Measurements from ENCODE around the gene VIPR2. TPM values are rescaled to one million over a fixed set of nuclear protein-coding genes. Genes with fewer than 3 reads are reported as not detected.
A peak's percentile ranks its signal among the peaks of the same experiment; 100 is the strongest.
"Not testable (repeated sequence)": the region's sequence is repeated elsewhere in the genome, so short reads cannot be mapped to it uniquely, and the experiment has no call there.

The VIPR2 gene
- total RNA-seq, 1 donor from 2014 or later, result 2.0 TPM

- no peak for DNase-seq (ENCODE audit: low spot score)
- intact Hi-C loops (cut with DNase I), result no loop called here
- ATAC-seq, result no peak
Observed at GRCh38 chr7:159142199-159142598, 2.5 kb downstream of the VIPR2 start.

DNA sequence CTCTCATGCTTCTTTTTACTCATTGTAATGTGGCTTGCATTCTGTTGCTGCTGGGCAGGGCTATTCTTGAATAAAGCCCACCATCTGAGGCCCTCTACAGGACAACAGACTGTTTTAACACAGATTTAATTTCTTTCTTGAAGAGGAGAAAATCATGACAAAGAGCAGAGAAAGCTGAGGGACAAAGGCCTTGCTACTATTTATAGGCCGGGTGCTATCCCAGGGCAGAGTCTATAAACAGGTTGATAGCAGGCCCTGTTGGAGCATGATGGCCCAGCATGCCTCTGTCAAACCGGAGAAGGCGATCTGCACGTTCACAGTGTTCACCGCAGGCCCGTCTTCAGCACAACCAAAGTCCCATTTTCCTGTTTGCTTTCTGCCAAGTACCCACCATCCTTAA lies 3.0 kb downstream of the VIPR2 start:
- DNase-seq (ENCODE audit: low spot score) (no peak), ATAC-seq (no peak)
- intact Hi-C loops (cut with DNase I), result no loop called here

DNA sequence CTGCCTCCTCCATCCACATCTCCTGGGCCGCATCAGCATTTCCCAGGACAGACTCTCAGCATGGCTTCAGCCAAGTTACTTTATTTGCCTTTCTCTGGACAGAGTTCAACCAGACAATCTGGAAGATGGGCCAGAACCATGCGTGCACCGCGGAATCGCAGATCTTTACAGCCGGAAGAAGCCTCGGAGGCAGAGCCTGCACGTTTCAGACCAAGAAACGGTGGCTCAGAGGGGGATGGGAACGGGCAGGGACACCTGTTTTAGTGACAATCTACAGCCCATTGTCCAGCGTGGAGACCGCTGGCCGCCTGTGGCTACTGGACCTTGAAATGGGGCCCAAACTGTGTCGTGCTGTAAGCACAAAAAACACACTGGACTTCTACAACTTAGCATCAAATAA lies 3.5 kb downstream of the VIPR2 start:
- ATAC-seq (no peak), DNase-seq (ENCODE audit: low spot score) (no peak)
- intact Hi-C loops (cut with DNase I), result no loop called here

DNA sequence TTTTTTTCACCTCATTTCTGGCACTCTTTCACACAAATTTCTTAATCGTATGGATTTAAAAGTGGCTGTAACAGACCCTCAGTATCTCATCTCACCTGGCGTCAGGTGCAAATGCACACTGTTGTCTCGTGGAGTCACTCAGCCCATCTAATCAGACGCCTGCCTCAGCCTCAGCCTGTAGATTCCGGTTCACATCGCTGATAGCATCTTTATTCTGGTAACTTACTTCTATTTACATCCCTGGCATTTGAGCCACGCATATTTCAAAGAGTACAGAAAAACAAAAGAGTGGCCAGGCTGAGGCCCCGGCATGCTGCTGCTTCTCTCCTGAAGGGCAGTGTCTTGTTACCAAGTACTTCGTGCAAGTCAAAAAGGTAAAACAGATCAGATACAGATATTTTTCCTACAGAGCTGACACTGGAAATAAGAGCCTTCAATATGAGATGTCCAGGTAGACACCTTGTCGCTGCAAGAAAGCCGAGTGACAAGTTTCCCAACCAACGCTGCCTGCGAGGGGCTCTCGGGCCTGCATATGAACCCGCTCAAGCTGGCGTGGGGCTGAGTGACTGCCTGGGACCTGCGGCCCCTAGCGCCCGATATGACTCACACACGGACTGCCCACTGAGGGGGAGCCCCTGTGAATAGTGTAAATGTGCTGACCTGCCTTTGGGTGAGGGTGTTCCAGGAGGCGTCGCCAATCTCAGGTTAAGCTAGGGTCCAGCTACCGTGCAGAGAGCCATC lies 4.3 kb downstream of the VIPR2 start:
- intact Hi-C loops (cut with DNase I), result no loop called here
- no peak for DNase-seq (ENCODE audit: low spot score)
- no peak for ATAC-seq

- intact Hi-C loops (cut with DNase I), result no loop called here
- ATAC-seq, result no peak
- no peak for DNase-seq (ENCODE audit: low spot score)
Observed at GRCh38 chr7:159139639-159140038, 5.0 kb downstream of the VIPR2 start.

DNA sequence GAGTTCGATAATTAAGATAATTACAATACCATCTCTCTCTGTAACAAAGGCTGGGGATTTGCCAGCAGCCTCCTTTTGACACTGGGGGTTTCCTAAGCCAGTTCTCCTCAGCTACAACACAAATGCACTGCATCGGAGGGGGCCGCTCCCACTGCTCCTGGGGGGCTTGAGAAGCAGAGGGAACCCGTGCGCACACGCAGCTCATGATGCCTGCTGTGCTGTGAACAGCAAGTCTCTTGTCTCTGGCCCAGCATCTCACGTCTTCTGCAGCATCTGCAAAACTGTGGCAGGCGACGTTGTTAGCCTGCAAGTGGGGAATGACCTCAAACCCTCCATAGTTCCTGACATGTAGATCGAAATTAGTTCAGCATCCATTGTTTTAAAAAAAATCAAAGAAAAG lies 5.5 kb downstream of the VIPR2 start:
- intact Hi-C loops (cut with DNase I), result no loop called here
- ATAC-seq, result no peak
- DNase-seq (ENCODE audit: low spot score), result no peak

GRCh38 chr7:159138508-159138907 lies 6.2 kb downstream of the VIPR2 start:
- DNase-seq (ENCODE audit: low spot score) (no peak), ATAC-seq (no peak)
- intact Hi-C loops (cut with DNase I), result no loop called here

DNA sequence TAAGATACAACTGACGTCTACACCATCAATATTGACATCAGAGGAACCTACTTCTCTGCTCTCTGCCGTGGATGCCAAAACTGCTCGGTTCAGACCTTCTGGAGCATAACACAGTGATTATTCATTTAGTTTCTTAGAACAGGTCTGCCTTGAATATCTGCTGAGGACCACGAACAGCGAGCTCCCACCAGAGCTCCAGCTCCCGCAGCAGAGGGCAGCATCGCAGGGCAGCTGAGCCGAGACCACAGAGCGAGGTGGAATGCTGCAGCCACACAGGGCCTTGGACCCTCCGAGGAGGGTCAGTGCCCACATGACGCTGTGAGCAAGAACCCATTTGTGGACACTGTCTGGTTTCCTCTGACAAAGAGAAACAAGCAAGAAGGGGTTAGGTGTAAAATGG lies 6.8 kb downstream of the VIPR2 start:
- ATAC-seq (no peak), DNase-seq (ENCODE audit: low spot score) (no peak)
- intact Hi-C loops (cut with DNase I), result no loop called here

- no peak for DNase-seq (ENCODE audit: low spot score)
- ATAC-seq, result no peak
- intact Hi-C loops (cut with DNase I), result no loop called here
Observed at GRCh38 chr7:159136846-159137245, 7.8 kb downstream of the VIPR2 start.

GRCh38 chr7:159136442-159136841 lies 8.2 kb downstream of the VIPR2 start:
- DNase-seq (ENCODE audit: low spot score) (no peak), ATAC-seq (no peak)
- intact Hi-C loops (cut with DNase I), result no loop called here

- no peak for ATAC-seq
- intact Hi-C loops (cut with DNase I), result no loop called here
- no peak for DNase-seq (ENCODE audit: low spot score)
Observed at GRCh38 chr7:159136013-159136412, 8.7 kb downstream of the VIPR2 start.

GRCh38 chr7:159132670-159133443 lies 11.8 kb downstream of the VIPR2 start:
- ATAC-seq; intact Hi-C loops (cut with DNase I); DNase-seq (ENCODE audit: low spot score): not testable (repeated sequence)

GRCh38 chr7:159130820-159131219 lies 13.8 kb downstream of the VIPR2 start:
- ATAC-seq (no peak), DNase-seq (ENCODE audit: low spot score) (no peak)
- intact Hi-C loops (cut with DNase I), result no loop called here

GRCh38 chr7:159130199-159130775 lies 14.4 kb downstream of the VIPR2 start:
- intact Hi-C loops (cut with DNase I), result no loop called here
- ATAC-seq (no peak), DNase-seq (ENCODE audit: low spot score) (no peak)

DNA sequence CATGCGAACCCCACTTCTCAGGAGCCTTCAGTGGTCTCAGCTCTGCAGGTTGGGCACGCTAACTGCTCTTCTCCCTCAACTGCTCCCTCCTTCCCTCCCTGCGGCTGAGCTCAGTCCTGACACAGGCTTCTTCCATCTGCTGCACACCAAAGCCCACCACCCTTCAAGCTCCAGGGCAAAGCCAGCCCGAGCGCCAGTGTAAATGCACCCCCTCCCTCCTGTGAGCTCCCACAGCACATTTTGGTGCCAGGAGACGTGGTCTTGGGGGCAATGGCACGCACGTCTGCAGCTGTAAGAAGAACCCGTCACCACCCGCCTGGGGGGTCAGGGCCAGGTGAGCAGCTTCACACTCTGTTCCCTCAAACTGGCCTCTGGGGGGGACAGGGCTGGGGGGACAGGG lies 15.9 kb downstream of the VIPR2 start:
- intact Hi-C loops (cut with DNase I), result no loop called here
- no peak for DNase-seq (ENCODE audit: low spot score)

DNA sequence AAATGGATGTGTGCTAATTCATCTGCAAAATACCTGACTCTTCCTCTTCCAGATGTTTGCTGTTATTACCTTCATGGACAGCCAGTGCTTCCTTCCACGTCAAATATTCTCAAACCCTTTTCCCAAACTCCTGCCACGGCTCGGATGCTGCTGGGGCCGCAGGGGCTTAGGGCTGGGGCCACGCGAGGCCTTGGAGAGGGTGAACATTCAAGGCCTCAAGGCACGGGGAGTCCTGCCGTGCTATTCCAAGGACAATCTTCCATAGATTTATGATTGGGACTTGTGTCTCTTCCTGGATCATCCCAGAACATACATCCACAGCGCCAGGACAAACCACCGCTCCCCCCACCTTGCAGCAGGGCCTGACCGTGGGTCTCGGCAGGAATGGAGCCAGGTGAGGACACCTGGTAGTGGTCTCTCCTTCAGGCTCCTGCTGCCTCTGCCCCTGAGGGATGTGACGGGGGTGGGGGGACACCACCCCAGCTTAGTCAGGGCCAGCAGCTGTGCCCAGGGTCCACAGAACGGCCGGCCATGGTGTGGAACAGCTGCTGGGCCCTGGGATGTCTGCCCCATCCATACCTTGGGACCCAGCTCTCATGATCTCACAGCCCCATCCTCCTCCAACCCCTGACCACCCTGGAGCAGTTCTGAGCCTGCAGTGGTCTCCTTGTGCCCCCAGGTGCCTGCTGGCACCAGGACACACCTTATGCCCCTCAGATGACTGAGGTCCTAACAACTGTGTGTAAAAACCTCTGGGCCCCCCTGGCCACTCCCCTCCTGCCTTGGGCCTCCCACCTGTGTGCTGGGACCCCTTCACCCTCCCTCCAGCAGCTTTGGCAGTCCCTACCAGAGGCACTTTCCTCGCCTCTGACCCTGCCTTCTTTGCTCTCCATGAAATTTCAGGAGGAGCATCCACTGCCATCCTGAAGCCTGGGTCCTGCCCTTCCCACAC lies 16.7 kb downstream of the VIPR2 start:
- intact Hi-C loops (cut with DNase I), result no loop called here
- ATAC-seq, result no peak

More for the DNA sequence above, 15.9 kb downstream of the VIPR2 start:
- no peak for ATAC-seq

GRCh38 chr7:159126311-159127260 lies 18.1 kb downstream of the VIPR2 start:
- DNase-seq (ENCODE audit: low spot score), result no peak

More for the DNA sequence above, 16.7 kb downstream of the VIPR2 start:
- DNase-seq (ENCODE audit: low spot score), result peak; percentile 23

GRCh38 chr7:159125955-159126270 lies 18.8 kb downstream of the VIPR2 start:
- intact Hi-C loops (cut with DNase I), result no loop called here
- DNase-seq (ENCODE audit: low spot score) (no peak), ATAC-seq (no peak)

More at GRCh38 chr7:159126311-159127260, 18.1 kb downstream of the VIPR2 start:
- intact Hi-C loops (cut with DNase I), result no loop called here
- no peak for ATAC-seq

Data from sciatic nerve (tissue), 2 donors.